Fibroblast of mammary gland (primary cell): ENCODE measurements around the gene ANO4.
A peak's percentile ranks its signal among the peaks of the same experiment; 100 is the strongest.

Experiments
- DNase-seq: peaks from one replicate; pipeline ENCODE4 v3.0.0-alpha.2; 2010; ENCODE audit warnings: low read depth
- H3K4me3 ChIP-seq: 2 replicates; pipeline ENCODE4 v1.5.1; 2011; ENCODE audit warnings: low read depth, mild to moderate bottlenecking, low read length, moderate library complexity; ENCODE audit not compliant: control insufficient read depth
- CTCF ChIP-seq: conservative IDR thresholded peaks from 2 replicates; pipeline ENCODE4 v1.5.1; 2011; ENCODE audit warnings: low read depth, low read length, inconsistent platforms; ENCODE audit not compliant: control insufficient read depth, insufficient read depth

The ANO4 gene

GRCh38 chr12:100843061-100843460, 48.5 kb downstream of the ANO4 start:
- no peak overlapping the region for H3K4me3 ChIP-seq
- no peak for DNase-seq
- TF ChIP-seq CTCF: no peak

DNA sequence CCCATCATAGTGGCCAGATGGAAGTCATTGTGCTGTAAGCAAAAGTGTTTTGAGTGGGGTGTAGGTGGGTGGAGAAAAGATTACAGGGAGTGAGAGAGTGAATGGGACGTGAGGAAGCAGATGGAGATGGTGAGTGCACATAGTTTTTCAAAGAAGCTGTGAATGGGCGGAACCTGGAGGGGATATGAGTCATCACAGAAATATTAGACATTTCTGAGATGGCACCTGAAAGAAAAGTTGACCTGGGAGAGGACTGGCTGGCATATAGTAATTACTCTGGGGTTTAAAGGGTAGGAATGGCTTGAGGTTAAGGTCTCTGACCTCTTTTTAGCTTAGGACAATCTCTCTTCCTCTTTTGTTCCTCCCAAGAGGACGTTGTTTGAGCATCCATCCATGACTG, 50.5 kb downstream of the ANO4 start:
- DNase-seq: no peak
- TF ChIP-seq CTCF: no peak
- H3K4me3 ChIP-seq: no peak overlapping the region

- no peak for TF ChIP-seq CTCF
- no peak for DNase-seq
- no peak overlapping the region for H3K4me3 ChIP-seq
Observed at GRCh38 chr12:100851637-100852036, 57.1 kb downstream of the ANO4 start.

GRCh38 chr12:100857418-100857817, 62.8 kb downstream of the ANO4 start:
- TF ChIP-seq CTCF: no peak
- no peak for DNase-seq
- H3K4me3 ChIP-seq: no peak overlapping the region

GRCh38 chr12:100857971-100858370, 63.4 kb downstream of the ANO4 start:
- no peak for TF ChIP-seq CTCF
- H3K4me3 ChIP-seq: no peak overlapping the region
- DNase-seq: peak; percentile 41

GRCh38 chr12:100858656-100859055, 64.1 kb downstream of the ANO4 start:
- TF ChIP-seq CTCF: no peak

DNA sequence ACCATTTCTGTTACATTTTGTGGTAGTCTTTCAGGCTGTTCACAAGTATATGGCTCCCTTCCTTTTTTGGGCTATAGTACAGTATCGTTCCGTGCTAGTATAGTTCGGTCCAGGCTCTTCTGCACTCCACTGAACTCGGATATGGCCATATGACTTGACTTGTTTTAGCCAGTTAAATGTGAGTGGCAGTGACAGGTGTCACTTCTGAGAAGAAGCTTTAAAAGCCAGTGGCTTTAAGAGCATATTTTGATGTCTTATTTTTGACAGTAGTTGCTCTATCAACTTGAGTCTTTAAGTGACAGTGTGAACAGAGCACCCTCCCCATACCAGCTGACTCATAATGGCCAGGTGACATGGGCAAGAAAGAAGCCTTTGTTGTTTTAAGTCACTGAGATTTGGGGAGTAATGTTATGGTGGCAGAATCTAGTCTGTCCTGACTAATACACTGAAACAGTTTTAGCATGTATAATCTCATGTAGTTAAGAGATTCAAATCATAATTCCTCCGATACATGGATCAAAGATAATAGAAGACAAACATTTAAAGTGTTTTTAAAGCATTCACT, 64.6 kb downstream of the ANO4 start:
- DNase-seq: no peak
- no peak overlapping the region for H3K4me3 ChIP-seq
- no peak for TF ChIP-seq CTCF

More at GRCh38 chr12:100858656-100859055, 64.1 kb downstream of the ANO4 start:
- peak; percentile 81 for DNase-seq
- no peak overlapping the region for H3K4me3 ChIP-seq
